OCI-LY7 (cell line): ENCODE results near the gene SNAI3.

Experiments
- CTCF ChIP-seq: fragments of 200-600 bp; sonication (generic); conservative IDR thresholded peaks from 2 replicates; pipeline ENCODE4 v1.5.1; 2014; ENCODE audit warnings: mild to moderate bottlenecking, antibody characterized with exemption, low read length, moderate library complexity, mixed read lengths
- EZH2phosphoT487 ChIP-seq: fragments of 200-600 bp; sonication (generic); IDR thresholded peaks from 2 replicates; pipeline ENCODE4 v1.6.1; 2018; ENCODE audit warnings: low read depth, borderline replicate concordance, mild to moderate bottlenecking, mixed run types, antibody characterized with exemption, low read length, moderate library complexity, mixed read lengths

GRCh38 chr16:88643644-88643932 is 42.7 kb downstream of the SNAI3 start:
- TF ChIP-seq CTCF (no peak), EZH2phosphoT487 (no peak)
